GM23338 (cell line): ENCODE results near the gene ADORA1.

Experiments
- EZH2 ChIP-seq: fragments of 200-600 bp; sonication (generic); IDR thresholded peaks from one replicate; pipeline ENCODE4 v1.8.0; 2017; ENCODE audit warnings: antibody characterized with exemption, mild to moderate bottlenecking, low read depth; ENCODE audit not compliant: unreplicated experiment
- POLR2AphosphoS5 ChIP-seq: IDR thresholded peaks from 2 replicates; pipeline ENCODE4 v1.6.1; 2016; ENCODE audit warnings: antibody characterized with exemption, low read depth
- ZNF331 ChIP-seq: fragments of 250-450 bp; sonication (Bioruptor Pico); IDR thresholded peaks from 2 replicates; pipeline ENCODE4 v1.5.0; 2020; ENCODE audit warnings: low read depth, mild to moderate bottlenecking, moderate library complexity
- TF ChIP-seq, protein P1 (sequence below), 2 experiments: fragments of 200-600 bp in 1 of 2; sonication (generic) in 1 of 2; conservative IDR thresholded peaks; 2 replicates each; pipeline versions ENCODE4 v1.5.1 to v1.6.1; 2016 to 2017; ENCODE audit warnings: antibody characterized with exemption in 2 of 2, low read depth in 2 of 2, mild to moderate bottlenecking in 2 of 2, moderate library complexity in 1 of 2
- TF ChIP-seq, protein P2 (sequence below): fragments of 250-450 bp; sonication (Bioruptor Pico); IDR thresholded peaks from 2 replicates; pipeline ENCODE4 v1.5.0; 2020; ENCODE audit warnings: mild to moderate bottlenecking, moderate library complexity

DNA sequence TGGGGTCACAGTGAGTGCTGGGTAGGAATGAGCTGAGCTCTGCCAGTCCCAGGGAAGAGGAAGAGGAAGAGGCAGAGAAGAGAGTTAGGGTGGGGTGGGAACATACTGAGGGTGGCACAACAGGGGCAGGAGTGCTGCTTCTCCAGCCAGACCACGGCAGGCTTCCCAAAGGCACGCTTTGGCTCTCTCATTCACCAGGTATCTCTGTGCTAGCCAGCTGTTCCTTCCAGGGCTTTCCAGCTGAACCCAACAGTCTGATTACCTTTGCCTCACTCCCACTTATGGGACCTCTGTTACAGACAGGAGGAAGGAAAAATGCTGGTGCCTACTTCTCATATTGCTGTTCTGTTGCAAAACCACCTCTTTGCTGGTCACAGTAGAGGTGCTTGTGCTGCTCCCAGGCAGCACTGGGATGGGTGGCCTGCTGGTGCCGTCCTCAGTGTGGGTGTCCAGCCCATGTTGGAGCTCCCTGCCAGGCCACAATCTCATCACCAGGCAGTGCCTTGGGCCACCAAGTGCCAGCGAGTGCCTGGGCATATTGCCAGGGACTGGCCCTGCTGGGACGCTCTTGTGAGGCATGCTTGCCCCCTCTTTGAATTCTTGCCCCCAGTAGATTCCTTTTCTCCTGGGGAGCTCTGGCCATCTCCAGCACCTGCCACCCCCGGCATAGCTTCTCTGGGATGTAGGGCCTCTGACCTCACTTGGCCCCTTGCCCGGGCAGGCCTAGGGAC is 2.1 kb downstream of the ADORA1 start:
- TF ChIP-seq EZH2 (no peak), ZNF331 (CRISPR knock-in tag) (no peak), POLR2AphosphoS5 (no peak)
- TF ChIP-seq, protein P1, sequence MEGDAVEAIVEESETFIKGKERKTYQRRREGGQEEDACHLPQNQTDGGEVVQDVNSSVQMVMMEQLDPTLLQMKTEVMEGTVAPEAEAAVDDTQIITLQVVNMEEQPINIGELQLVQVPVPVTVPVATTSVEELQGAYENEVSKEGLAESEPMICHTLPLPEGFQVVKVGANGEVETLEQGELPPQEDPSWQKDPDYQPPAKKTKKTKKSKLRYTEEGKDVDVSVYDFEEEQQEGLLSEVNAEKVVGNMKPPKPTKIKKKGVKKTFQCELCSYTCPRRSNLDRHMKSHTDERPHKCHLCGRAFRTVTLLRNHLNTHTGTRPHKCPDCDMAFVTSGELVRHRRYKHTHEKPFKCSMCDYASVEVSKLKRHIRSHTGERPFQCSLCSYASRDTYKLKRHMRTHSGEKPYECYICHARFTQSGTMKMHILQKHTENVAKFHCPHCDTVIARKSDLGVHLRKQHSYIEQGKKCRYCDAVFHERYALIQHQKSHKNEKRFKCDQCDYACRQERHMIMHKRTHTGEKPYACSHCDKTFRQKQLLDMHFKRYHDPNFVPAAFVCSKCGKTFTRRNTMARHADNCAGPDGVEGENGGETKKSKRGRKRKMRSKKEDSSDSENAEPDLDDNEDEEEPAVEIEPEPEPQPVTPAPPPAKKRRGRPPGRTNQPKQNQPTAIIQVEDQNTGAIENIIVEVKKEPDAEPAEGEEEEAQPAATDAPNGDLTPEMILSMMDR (conservative IDR thresholded peaks at IDR 0.05; ENCODE audit: low read depth in 2 of 2), result no peak
- TF ChIP-seq, protein P2, sequence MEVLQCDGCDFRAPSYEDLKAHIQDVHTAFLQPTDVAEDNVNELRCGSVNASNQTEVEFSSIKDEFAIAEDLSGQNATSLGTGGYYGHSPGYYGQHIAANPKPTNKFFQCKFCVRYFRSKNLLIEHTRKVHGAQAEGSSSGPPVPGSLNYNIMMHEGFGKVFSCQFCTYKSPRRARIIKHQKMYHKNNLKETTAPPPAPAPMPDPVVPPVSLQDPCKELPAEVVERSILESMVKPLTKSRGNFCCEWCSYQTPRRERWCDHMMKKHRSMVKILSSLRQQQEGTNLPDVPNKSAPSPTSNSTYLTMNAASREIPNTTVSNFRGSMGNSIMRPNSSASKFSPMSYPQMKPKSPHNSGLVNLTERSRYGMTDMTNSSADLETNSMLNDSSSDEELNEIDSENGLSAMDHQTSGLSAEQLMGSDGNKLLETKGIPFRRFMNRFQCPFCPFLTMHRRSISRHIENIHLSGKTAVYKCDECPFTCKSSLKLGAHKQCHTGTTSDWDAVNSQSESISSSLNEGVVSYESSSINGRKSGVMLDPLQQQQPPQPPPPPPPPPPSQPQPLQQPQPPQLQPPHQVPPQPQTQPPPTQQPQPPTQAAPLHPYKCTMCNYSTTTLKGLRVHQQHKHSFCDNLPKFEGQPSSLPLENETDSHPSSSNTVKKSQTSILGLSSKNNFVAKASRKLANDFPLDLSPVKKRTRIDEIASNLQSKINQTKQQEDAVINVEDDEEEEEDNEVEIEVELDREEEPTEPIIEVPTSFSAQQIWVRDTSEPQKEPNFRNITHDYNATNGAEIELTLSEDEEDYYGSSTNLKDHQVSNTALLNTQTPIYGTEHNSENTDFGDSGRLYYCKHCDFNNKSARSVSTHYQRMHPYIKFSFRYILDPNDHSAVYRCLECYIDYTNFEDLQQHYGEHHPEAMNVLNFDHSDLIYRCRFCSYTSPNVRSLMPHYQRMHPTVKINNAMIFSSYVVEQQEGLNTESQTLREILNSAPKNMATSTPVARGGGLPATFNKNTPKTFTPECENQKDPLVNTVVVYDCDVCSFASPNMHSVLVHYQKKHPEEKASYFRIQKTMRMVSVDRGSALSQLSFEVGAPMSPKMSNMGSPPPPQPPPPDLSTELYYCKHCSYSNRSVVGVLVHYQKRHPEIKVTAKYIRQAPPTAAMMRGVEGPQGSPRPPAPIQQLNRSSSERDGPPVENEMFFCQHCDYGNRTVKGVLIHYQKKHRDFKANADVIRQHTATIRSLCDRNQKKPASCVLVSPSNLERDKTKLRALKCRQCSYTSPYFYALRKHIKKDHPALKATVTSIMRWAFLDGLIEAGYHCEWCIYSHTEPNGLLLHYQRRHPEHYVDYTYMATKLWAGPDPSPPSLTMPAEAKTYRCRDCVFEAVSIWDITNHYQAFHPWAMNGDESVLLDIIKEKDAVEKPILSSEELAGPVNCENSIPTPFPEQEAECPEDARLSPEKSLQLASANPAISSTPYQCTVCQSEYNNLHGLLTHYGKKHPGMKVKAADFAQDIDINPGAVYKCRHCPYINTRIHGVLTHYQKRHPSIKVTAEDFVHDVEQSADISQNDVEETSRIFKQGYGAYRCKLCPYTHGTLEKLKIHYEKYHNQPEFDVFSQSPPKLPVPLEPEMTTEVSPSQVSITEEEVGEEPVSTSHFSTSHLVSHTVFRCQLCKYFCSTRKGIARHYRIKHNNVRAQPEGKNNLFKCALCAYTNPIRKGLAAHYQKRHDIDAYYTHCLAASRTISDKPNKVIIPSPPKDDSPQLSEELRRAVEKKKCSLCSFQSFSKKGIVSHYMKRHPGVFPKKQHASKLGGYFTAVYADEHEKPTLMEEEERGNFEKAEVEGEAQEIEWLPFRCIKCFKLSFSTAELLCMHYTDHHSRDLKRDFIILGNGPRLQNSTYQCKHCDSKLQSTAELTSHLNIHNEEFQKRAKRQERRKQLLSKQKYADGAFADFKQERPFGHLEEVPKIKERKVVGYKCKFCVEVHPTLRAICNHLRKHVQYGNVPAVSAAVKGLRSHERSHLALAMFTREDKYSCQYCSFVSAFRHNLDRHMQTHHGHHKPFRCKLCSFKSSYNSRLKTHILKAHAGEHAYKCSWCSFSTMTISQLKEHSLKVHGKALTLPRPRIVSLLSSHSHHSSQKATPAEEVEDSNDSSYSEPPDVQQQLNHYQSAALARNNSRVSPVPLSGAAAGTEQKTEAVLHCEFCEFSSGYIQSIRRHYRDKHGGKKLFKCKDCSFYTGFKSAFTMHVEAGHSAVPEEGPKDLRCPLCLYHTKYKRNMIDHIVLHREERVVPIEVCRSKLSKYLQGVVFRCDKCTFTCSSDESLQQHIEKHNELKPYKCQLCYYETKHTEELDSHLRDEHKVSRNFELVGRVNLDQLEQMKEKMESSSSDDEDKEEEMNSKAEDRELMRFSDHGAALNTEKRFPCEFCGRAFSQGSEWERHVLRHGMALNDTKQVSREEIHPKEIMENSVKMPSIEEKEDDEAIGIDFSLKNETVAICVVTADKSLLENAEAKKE, result no peak
